K562 (cell line): ENCODE data around the gene PRKAR1B. TPM values are rescaled to one million over a fixed set of nuclear protein-coding genes. Genes with fewer than 3 reads are reported as not detected.

Experiments
- ATAC-seq: fragments of 200-7000 bp; cut with Tn5 transposase; 3 replicates; pipeline ENCODE4 v1.9.1; 2020; ENCODE audit warnings: moderate library complexity
- BruUV-seq: library from RNA; stranded (reverse); fragments of 400-500 nt; replicated peaks from 2 replicates; lab custom pipeline; 2021; lab: Mats Ljungman, UMichigan
- CTCF ChIA-PET: fragments of 300-600 bp; formaldehyde crosslinking; extraction: SDS; loops from one replicate; lab custom pipeline; 2021; ENCODE audit warnings: low intra/inter-chr PET ratio; lab: Yijun Ruan, JAX
- POLR2A ChIA-PET: fragments of 300-600, 350-650 bp; sonication (Branson Sonifier 250); formaldehyde crosslinking; extraction: SDS; loops from one replicate; lab custom pipeline; 2021; ENCODE audit warnings: antibody characterized with exemption, inconsistent platforms; lab: Yijun Ruan, JAX
- DNase-seq, 4 experiments: peaks; one replicate each; pipeline versions ENCODE4 v3.0.0 to v3.0.0-alpha.2; 2011 to 2018; ENCODE audit warnings: low spot score in 3 of 4, mixed read lengths in 3 of 4; ENCODE audit errors: extremely low read depth in 1 of 4
- FAIRE-seq: peaks from 2 replicates; lab custom pipeline; 2011; peaks lifted over from hg19 to GRCh38; lab: Jason Lieb, UNC
- H2AFZ ChIP-seq: 2 replicates; pipeline ENCODE4 v1.6.0; 2011; ENCODE audit warnings: low read depth, low read length, control low read depth, inconsistent platforms
- H3K27ac ChIP-seq: fragments of 200-600 bp; 3 replicates; pipeline ENCODE4 v1.8.0; 2011; ENCODE audit warnings: low read depth, mild to moderate bottlenecking, control low read depth, inconsistent platforms, low read length, moderate library complexity, mixed read lengths; ENCODE audit errors: extremely low read depth
- H3K27me3 ChIP-seq, 2 experiments: fragments of 300-600 bp in 1 of 2; 2 replicates in 1 of 2; 3 replicates in 1 of 2; pipeline versions ENCODE4 v1.6.0 to v1.8.0; 2011; ENCODE audit warnings: inconsistent platforms in 2 of 2, low read length in 2 of 2, mild to moderate bottlenecking in 1 of 2, mixed read lengths in 1 of 2, moderate library complexity in 1 of 2; ENCODE audit not compliant: control insufficient read depth in 2 of 2, insufficient read depth in 2 of 2
- H3K36me3 ChIP-seq: fragments of 300-600 bp; 3 replicates; pipeline ENCODE4 v1.8.0; 2011; ENCODE audit warnings: mild to moderate bottlenecking, low read length, inconsistent platforms; ENCODE audit not compliant: control insufficient read depth, insufficient read depth
- H3K4me1 ChIP-seq, 2 experiments: fragments of 200-600 bp in 1 of 2; replicated peaks in 1 of 2; 2 replicates in 1 of 2; 3 replicates in 1 of 2; pipeline versions ENCODE4 v1.5.1 to v1.8.0; 2011; ENCODE audit warnings: inconsistent platforms in 2 of 2, low read length in 2 of 2, mild to moderate bottlenecking in 1 of 2, mixed read lengths in 1 of 2, moderate library complexity in 1 of 2; ENCODE audit not compliant: control insufficient read depth in 2 of 2, insufficient read depth in 2 of 2
- H3K4me2 ChIP-seq: 2 replicates; pipeline ENCODE4 v1.6.1; 2011; ENCODE audit warnings: low read length, control low read depth, inconsistent platforms, mixed read lengths; ENCODE audit not compliant: insufficient read depth
- H3K4me3 ChIP-seq: fragments of 200-600 bp; sonication (generic), shearing (Covaris generic); 2 replicates; pipeline ENCODE4 v1.5.1; 2016; ENCODE audit warnings: control low read depth, inconsistent platforms
- H3K79me2 ChIP-seq: fragments of 200-600 bp; 3 replicates; pipeline ENCODE4 v1.8.0; 2011; ENCODE audit warnings: low read length, inconsistent platforms; ENCODE audit not compliant: control insufficient read depth, insufficient read depth
- H3K9ac ChIP-seq, 2 experiments: 2 replicates each; pipeline versions ENCODE4 v1.6.0 to v1.6.1; 2011; ENCODE audit warnings: low read depth in 2 of 2, low read length in 2 of 2, control low read depth in 1 of 2, inconsistent platforms in 1 of 2, mild to moderate bottlenecking in 1 of 2, mixed read lengths in 1 of 2; ENCODE audit not compliant: insufficient read depth in 1 of 2
- H3K9me1 ChIP-seq: one replicate; pipeline ENCODE4 v1.6.0; 2011; ENCODE audit warnings: inconsistent platforms, mild to moderate bottlenecking, low read length, moderate library complexity; ENCODE audit not compliant: control insufficient read depth, insufficient read depth
- H3K9me3 ChIP-seq: replicated peaks from 2 replicates; pipeline ENCODE4 v1.5.1; 2011; ENCODE audit warnings: low read depth, low read length, inconsistent platforms; ENCODE audit not compliant: control insufficient read depth, insufficient read depth
- H4K20me1 ChIP-seq: replicated peaks from 2 replicates; pipeline ENCODE4 v1.6.1; 2011; ENCODE audit warnings: low read length, inconsistent platforms, mixed read lengths; ENCODE audit not compliant: control insufficient read depth, insufficient read depth
- ATF1 ChIP-seq, 2 experiments: fragments of 450-650 bp in 1 of 2; IDR thresholded peaks; 2 replicates each; pipeline ENCODE4 v1.6.1; 2016; ENCODE audit warnings: missing compliant biosample characterization in 1 of 2, missing genetic modification characterization in 1 of 2
- CBX1 ChIP-seq: sonication (generic); IDR thresholded peaks from 2 replicates; pipeline ENCODE4 v1.6.1; 2016; ENCODE audit warnings: antibody characterized with exemption, low read depth, mild to moderate bottlenecking
- CCNT2 ChIP-seq: IDR thresholded peaks from 2 replicates; pipeline ENCODE4 v1.6.1; 2011; ENCODE audit warnings: borderline replicate concordance, low read depth, mild to moderate bottlenecking, moderate library complexity, mixed read lengths, low read length; ENCODE audit not compliant: insufficient read length; ENCODE audit errors: extremely low read depth
- CREM ChIP-seq: IDR thresholded peaks from 2 replicates; pipeline ENCODE4 v1.6.1; 2014; ENCODE audit warnings: antibody characterized with exemption, low read depth
- EGR1 ChIP-seq: fragments of 450-650 bp; conservative IDR thresholded peaks from 2 replicates; pipeline ENCODE4 v1.6.1; 2017; ENCODE audit warnings: mild to moderate bottlenecking
- FOSL1 ChIP-seq: fragments of 200-800 bp; sonication (Bioruptor generic); conservative IDR thresholded peaks from 2 replicates; pipeline ENCODE4 v1.6.1; 2016; ENCODE audit warnings: missing genetic modification characterization, missing compliant biosample characterization
- HDAC1 ChIP-seq, 2 experiments: fragments of 450-650 bp; IDR thresholded peaks; 2 replicates each; pipeline ENCODE4 v1.6.1; 2016 to 2017; ENCODE audit warnings: inconsistent platforms in 1 of 2, mild to moderate bottlenecking in 1 of 2, moderate library complexity in 1 of 2
- NRF1 ChIP-seq, 2 experiments: fragments of 450-650 bp; IDR thresholded peaks in 1 of 2; conservative IDR thresholded peaks in 1 of 2; 2 replicates each; pipeline ENCODE4 v1.6.1; 2014; ENCODE audit warnings: mild to moderate bottlenecking in 2 of 2
- POLR2G ChIP-seq: fragments of 200-400 bp; formaldehyde crosslinking; IDR thresholded peaks from 2 replicates; pipeline ENCODE4 v1.6.1; 2017; ENCODE audit warnings: low read depth, mild to moderate bottlenecking, antibody characterized with exemption, low read length, moderate library complexity
- SMARCA4 ChIP-seq: fragments of 450-650 bp; IDR thresholded peaks from 2 replicates; pipeline ENCODE4 v1.6.1; 2016
- SUPT5H ChIP-seq: fragments of 450-650 bp; IDR thresholded peaks from 2 replicates; pipeline ENCODE4 v1.6.1; 2016
- TFAP4 ChIP-seq: sonication (generic); formaldehyde crosslinking; IDR thresholded peaks from 2 replicates; pipeline ENCODE4 v1.8.0; 2022; ENCODE audit warnings: missing genetic modification reagents, mild to moderate bottlenecking, moderate library complexity, borderline replicate concordance
- UBTF ChIP-seq, 2 experiments: IDR thresholded peaks; 2 replicates each; pipeline ENCODE4 v1.6.1; 2012; ENCODE audit warnings: improper control_type of control experiment in 2 of 2, low read depth in 2 of 2, low read length in 2 of 2, borderline replicate concordance in 1 of 2
- ZNF311 ChIP-seq: fragments of 250-450 bp; sonication (Bioruptor Pico); IDR thresholded peaks from 2 replicates; pipeline ENCODE4 v1.4.0; 2020; ENCODE audit warnings: mild to moderate bottlenecking, moderate library complexity
- WGBS: fragments of 100-300 bp; shearing (Covaris generic); methylation state at CpG from one replicate; pipeline ENCODE4 v1.1.6; 2016; ENCODE audit warnings: low coverage, mixed read lengths; ENCODE audit not compliant: insufficient coverage; ENCODE audit errors: missing lambda C conversion rate; 5-methylcytosine and 5-hydroxymethylcytosine counted together
- in situ Hi-C: fragments of 300-500 bp; cut with MboI; formaldehyde crosslinking; loops from 4 replicates; pipeline ENCODE4 v1.15.0; 2018; ENCODE audit warnings: inconsistent platforms, mixed read lengths
- intact Hi-C: fragments of 100-400 bp; cut with micrococcal nuclease; formaldehyde crosslinking; loops from 2 replicates; pipeline ENCODE4 v1.14.2; 2022
- polyA plus RNA-seq, 8 experiments: library from polyadenylated mRNA; depleted of rRNA in 4 of 8; stranded (reverse) in 5 of 8; unstranded in 3 of 8; fragments of >200 nt; fragmentation: Nextera tagmentation in 2 of 8; fragmentation: Illumina TruSeq in 1 of 8; extraction: Ambion mirVana in 2 of 8; extraction: Trizol in 1 of 8; gene quantifications; 2 replicates each; pipeline versions ENCODE4 v1.2.1 to v1.2.3, GENCODE V29; 2011 to 2014; ENCODE audit warnings: inconsistent platforms in 1 of 8, missing spikeins in 1 of 8
- total RNA-seq, 7 experiments: library from RNA; depleted of rRNA in 6 of 7; stranded (reverse); fragments of >200 nt in 6 of 7; fragmentation: Illumina TruSeq in 2 of 7; extraction: Trizol in 2 of 7; gene quantifications; 2 replicates each; pipeline versions ENCODE4 v1.2.1 to v1.2.3, GENCODE V29; 2011 to 2021; ENCODE audit warnings: low replicate concordance in 1 of 7
- TF ChIP-seq, protein P1 (sequence below): fragments of 250-450 bp; sonication (Bioruptor Pico); IDR thresholded peaks from 2 replicates; pipeline ENCODE4 v1.8.0; 2021; ENCODE audit warnings: moderate library complexity, mild to moderate bottlenecking, inconsistent platforms
- TF ChIP-seq, protein P2 (sequence below): fragments of 450-650 bp; conservative IDR thresholded peaks from 2 replicates; pipeline ENCODE4 v1.6.1; 2016; ENCODE audit warnings: missing genetic modification characterization, low read depth, mild to moderate bottlenecking, control low read depth, missing compliant biosample characterization

Gene PRKAR1B
- total and polyA plus RNA-seq, 9 of the 15 experiments (the other 6 are each of a cell fraction or from before 2014, with no cell fraction given), result 0.99 to 30.5 (median 12.7) TPM

GRCh38 chr7:591856-592628 is 135.0 kb downstream of the PRKAR1B start:
- Histone ChIP-seq H3K9me3 (peaks cover 6% of the 10 kb centered on the region; the same call in 1 of the 2 replicates), H3K4me2 (peak overlapping the region; percentile 52), H3K4me3 (no peak overlapping the region), H2AFZ (peak overlapping the region; percentile 46; the same call in 1 of the 2 replicates), H3K79me2 (peaks cover 10% of the 10 kb centered on the region; the same call in 2 of the 3 replicates), H3K27ac (peak overlapping the region; percentile 90), H3K9me1 (peaks cover 11% of the 10 kb centered on the region), H3K27me3 (no peaks in the 10 kb centered on the region), H3K36me3 (peaks cover 29% of the 10 kb centered on the region), H3K9ac (peak overlapping the region; percentile 70 to 86; a peak in 3 of 4 replicates), H3K4me1 (peaks cover 10 to 58% of the 10 kb centered on the region in 2 experiments), H4K20me1 (no peaks in the 10 kb centered on the region)
- BruUV-seq, result no TSS peak
- intact Hi-C loops (no loop called here), in situ Hi-C loops (no loop called here)
- POLR2A ChIA-PET, result interaction anchor here (0.6 to 1.1 kb wide), 2 partner anchors 13 to 34 kb away, joined by 3 to 5 read pairs; no protein-coding TSS in a partner anchor
- FAIRE-seq, result peak; percentile 82
- whole genome bisulfite sequencing, result 63% methylated on average over 31 of the region's 42 CpGs
- CTCF ChIA-PET, result no interaction called here
- ATAC-seq, result peak; percentile 97
- peak; percentile 48 to 65 (median 56) for DNase-seq
- TF ChIP-seq, protein P1, sequence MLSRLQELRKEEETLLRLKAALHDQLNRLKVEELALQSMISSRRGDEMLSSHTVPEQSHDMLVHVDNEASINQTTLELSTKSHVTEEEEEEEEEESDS (CRISPR knock-in tag), result no peak
- peak; percentile 21 to 29; a peak in 2 of 4 replicates for TF ChIP-seq NRF1 (conservative IDR thresholded peaks at IDR 0.05 in 1 of 2, IDR thresholded peaks at IDR 0.05 in 1 of 2)
- TF ChIP-seq POLR2G, result peak; percentile 71
- 0 out of 2 replicates have a peak, but pooled peaks have one; percentile 16 for TF ChIP-seq SUPT5H
- TF ChIP-seq FOSL1 (tag), result peak; percentile 40; the same call in 1 of the 2 replicates
- peak in 1 of 2 experiments; percentile 25; a peak in 1 of 4 replicates for TF ChIP-seq HDAC1 (IDR thresholded peaks at IDR 0.05)
- TF ChIP-seq, protein P2, sequence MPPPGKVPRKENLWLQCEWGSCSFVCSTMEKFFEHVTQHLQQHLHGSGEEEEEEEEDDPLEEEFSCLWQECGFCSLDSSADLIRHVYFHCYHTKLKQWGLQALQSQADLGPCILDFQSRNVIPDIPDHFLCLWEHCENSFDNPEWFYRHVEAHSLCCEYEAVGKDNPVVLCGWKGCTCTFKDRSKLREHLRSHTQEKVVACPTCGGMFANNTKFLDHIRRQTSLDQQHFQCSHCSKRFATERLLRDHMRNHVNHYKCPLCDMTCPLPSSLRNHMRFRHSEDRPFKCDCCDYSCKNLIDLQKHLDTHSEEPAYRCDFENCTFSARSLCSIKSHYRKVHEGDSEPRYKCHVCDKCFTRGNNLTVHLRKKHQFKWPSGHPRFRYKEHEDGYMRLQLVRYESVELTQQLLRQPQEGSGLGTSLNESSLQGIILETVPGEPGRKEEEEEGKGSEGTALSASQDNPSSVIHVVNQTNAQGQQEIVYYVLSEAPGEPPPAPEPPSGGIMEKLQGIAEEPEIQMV (tag), result 0 out of 2 replicates have a peak, but pooled peaks have one; percentile 17
- peak; percentile 22; the same call in 1 of the 2 replicates for TF ChIP-seq CREM
- TF ChIP-seq TFAP4, result no peak
- no peak for TF ChIP-seq ATF1 (CRISPR knock-in tag; IDR thresholded peaks at IDR 0.05)
- TF ChIP-seq ATF1 (tag; IDR thresholded peaks at IDR 0.05), result peak; percentile 29; the same call in 1 of the 2 replicates
- peak; percentile 35 for TF ChIP-seq CCNT2
- no peak for TF ChIP-seq CBX1
- TF ChIP-seq SMARCA4, result peak; percentile 74
- no peak; the same call in 1 of the 2 replicates for TF ChIP-seq ZNF311
- peak; percentile 51 for TF ChIP-seq EGR1
- peak; percentile 81 to 92; a peak in 3 of 4 replicates for TF ChIP-seq UBTF (IDR thresholded peaks at IDR 0.05; ENCODE audit: borderline replicate concordance in 1 of 2, low read depth in 2 of 2, low read length in 2 of 2)
